Activated naive CD4-positive, alpha-beta T cell treated with anti-CD3 and anti-CD28 coated beads, Interleukin-2, amount 10 ng/mL, durations not matched to agents 7 days and 5 days (primary cell): ENCODE results near the gene CPN1.

Experiments
- CTCF ChIA-PET: fragments of 350-600 bp; sonication (Branson Sonifier 250); formaldehyde crosslinking; loops from one replicate; lab custom pipeline; 2021; ENCODE audit warnings: antibody characterized with exemption; lab: Charles Lee
- DNase-seq: peaks from one replicate; pipeline ENCODE4 v3.0.0-alpha.2; 2020
- H3K27ac Mint-ChIP-seq: one replicate; pipeline ENCODE4 v1.8.0; 2021; ENCODE audit warnings: mild to moderate bottlenecking, moderate library complexity, mixed read lengths
- H3K27me3 Mint-ChIP-seq: one replicate; pipeline ENCODE4 v1.8.0; 2021; ENCODE audit warnings: mild to moderate bottlenecking, mixed read lengths
- H3K36me3 Mint-ChIP-seq: one replicate; pipeline ENCODE4 v1.8.0; 2021; ENCODE audit warnings: mixed read lengths
- H3K4me1 Mint-ChIP-seq: one replicate; pipeline ENCODE4 v1.8.0; 2021; ENCODE audit warnings: mixed read lengths
- H3K4me3 Mint-ChIP-seq: one replicate; pipeline ENCODE4 v1.8.0; 2021; ENCODE audit warnings: mild to moderate bottlenecking, moderate library complexity, mixed read lengths
- H3K9me3 Mint-ChIP-seq: one replicate; pipeline ENCODE4 v1.8.0; 2021; ENCODE audit warnings: mixed read lengths

The CPN1 gene

DNA sequence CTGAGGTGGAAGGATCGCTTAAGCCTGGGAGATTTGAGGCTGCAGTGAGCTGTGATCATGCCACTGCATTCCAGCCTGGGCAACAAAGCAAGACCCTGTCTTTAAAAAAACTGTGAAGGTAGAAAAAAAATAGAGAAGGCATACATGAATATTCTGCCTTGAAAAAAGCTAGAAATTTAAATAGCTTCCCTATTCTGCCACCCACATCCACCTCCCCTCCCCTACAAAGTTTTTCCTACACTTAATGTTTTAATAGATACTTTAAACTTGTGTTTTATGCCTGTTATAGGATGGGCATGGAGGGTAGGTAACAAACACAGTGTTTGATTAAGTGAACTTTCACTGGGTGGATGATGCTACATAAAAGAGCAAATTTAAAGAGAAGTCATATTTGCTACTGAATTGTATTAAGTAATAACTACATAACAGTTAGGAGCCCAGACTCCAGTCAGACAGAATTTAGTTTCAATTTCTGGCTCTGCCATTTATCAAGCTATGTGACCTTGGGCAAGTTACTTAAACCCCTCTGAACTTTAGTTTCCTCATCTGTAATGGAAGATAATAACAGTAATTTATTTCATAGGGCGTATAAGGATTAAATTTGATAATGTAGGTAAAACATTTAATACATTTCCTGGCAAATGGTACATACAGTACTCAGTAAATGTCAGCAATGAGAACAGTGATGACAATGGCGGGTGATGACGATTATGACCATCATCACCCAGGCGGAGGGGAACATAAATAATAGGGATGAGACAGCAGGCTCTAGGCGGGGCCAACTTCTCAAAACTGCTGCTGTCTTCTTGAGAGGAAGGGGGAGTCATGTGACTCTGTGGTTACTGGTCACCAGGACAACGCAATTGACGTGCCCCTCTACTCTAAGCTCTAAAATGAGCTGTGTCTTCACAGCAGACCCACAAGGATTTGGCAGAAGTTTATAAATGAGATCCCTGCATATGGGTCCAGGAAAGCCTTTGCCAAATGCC is 87.7 kb downstream of the CPN1 start:
- Mint-ChIP-seq H3K9me3 (no peaks in the 10 kb centered on the region), H3K27me3 (no peaks in the 10 kb centered on the region), H3K36me3 (no peaks in the 10 kb centered on the region), H3K4me3 (peak overlapping the region; percentile 11), H3K27ac (peak overlapping the region; percentile 79), H3K4me1 (peaks cover 25% of the 10 kb centered on the region)
- CTCF ChIA-PET = interaction anchor here (0.6 to 3.9 kb wide), 5 partner anchors 9 to 51 kb away, joined by 3 to 13 read pairs (median 4); partner anchors contain the start of gene DNMBP
- DNase-seq = peak; percentile 76
